H9 (cell line): ENCODE results near the gene CCL17. TPM values are rescaled to one million over a fixed set of nuclear protein-coding genes. Genes with fewer than 3 reads are reported as not detected.

Experiments
- DNase-seq: peaks from one replicate; pipeline ENCODE4 v3.0.0-alpha.2; 2017
- H2AFZ ChIP-seq: one replicate; pipeline ENCODE4 v1.6.1; 2013; ENCODE audit warnings: mild to moderate bottlenecking, low read length, control low read depth, moderate library complexity
- H2AK5ac ChIP-seq: 2 replicates; pipeline ENCODE4 v1.6.1; 2013; ENCODE audit warnings: low read length, control low read depth, mixed read lengths; ENCODE audit not compliant: insufficient read length
- H2BK120ac ChIP-seq: one replicate; pipeline ENCODE4 v1.6.1; 2013; ENCODE audit warnings: low read depth, mild to moderate bottlenecking, low read length, control low read depth, inconsistent platforms; ENCODE audit not compliant: poor library complexity, severe bottlenecking
- H2BK12ac ChIP-seq: 2 replicates; pipeline ENCODE4 v1.6.1; 2013; ENCODE audit warnings: low read length, control low read depth, mixed read lengths, low read depth; ENCODE audit not compliant: insufficient read length
- H2BK15ac ChIP-seq: 2 replicates; pipeline ENCODE4 v1.6.1; 2013; ENCODE audit warnings: low read depth, low read length, control low read depth
- H2BK20ac ChIP-seq: one replicate; pipeline ENCODE4 v1.6.1; 2013; ENCODE audit warnings: low read depth, mild to moderate bottlenecking, low read length, control low read depth, inconsistent platforms; ENCODE audit not compliant: poor library complexity, severe bottlenecking
- H2BK5ac ChIP-seq: 2 replicates; pipeline ENCODE4 v1.6.1; 2013; ENCODE audit warnings: low read length, control low read depth, mixed read lengths; ENCODE audit not compliant: insufficient read length
- H3K14ac ChIP-seq: 2 replicates; pipeline ENCODE4 v1.6.1; 2013; ENCODE audit warnings: low read length, control low read depth; ENCODE audit not compliant: insufficient read depth
- H3K18ac ChIP-seq: 2 replicates; pipeline ENCODE4 v1.6.1; 2013; ENCODE audit warnings: low read depth, mild to moderate bottlenecking, mixed read lengths, low read length, control low read depth; ENCODE audit not compliant: insufficient read length
- H3K23ac ChIP-seq: 2 replicates; pipeline ENCODE4 v1.6.1; 2013; ENCODE audit warnings: low read length, control low read depth, mixed read lengths, low read depth; ENCODE audit not compliant: insufficient read length
- H3K23me2 ChIP-seq: 2 replicates; pipeline ENCODE4 v1.6.1; 2013; ENCODE audit warnings: low read depth, mild to moderate bottlenecking, mixed read lengths, low read length, control low read depth; ENCODE audit not compliant: insufficient read length, poor library complexity, severe bottlenecking
- H3K27ac ChIP-seq: 2 replicates; pipeline ENCODE4 v1.5.1; 2013; ENCODE audit warnings: low read length, control low read depth, mixed read lengths, low read depth; ENCODE audit not compliant: insufficient read length
- H3K27me3 ChIP-seq: 2 replicates; pipeline ENCODE4 v1.6.1; 2013; ENCODE audit warnings: low read length, control low read depth, inconsistent platforms; ENCODE audit not compliant: insufficient read depth
- H3K4ac ChIP-seq: 2 replicates; pipeline ENCODE4 v1.6.1; 2013; ENCODE audit warnings: low read depth, mild to moderate bottlenecking, control low read depth, inconsistent platforms, low read length, moderate library complexity
- H3K4me1 ChIP-seq: 2 replicates; pipeline ENCODE4 v1.6.1; 2013; ENCODE audit warnings: low read length, control low read depth, inconsistent platforms; ENCODE audit not compliant: insufficient read depth
- H3K4me2 ChIP-seq: 2 replicates; pipeline ENCODE4 v1.6.1; 2013; ENCODE audit warnings: low read length, control low read depth, mixed read lengths; ENCODE audit not compliant: insufficient read length, insufficient read depth
- H3K56ac ChIP-seq: 2 replicates; pipeline ENCODE4 v1.6.1; 2013; ENCODE audit warnings: low read depth, mild to moderate bottlenecking, mixed read lengths, low read length, control low read depth; ENCODE audit not compliant: insufficient read length
- H3K79me1 ChIP-seq: 2 replicates; pipeline ENCODE4 v1.6.1; 2013; ENCODE audit warnings: low read depth, mild to moderate bottlenecking, moderate library complexity, low read length, control low read depth, inconsistent platforms; ENCODE audit not compliant: insufficient read depth, poor library complexity, severe bottlenecking
- H3K79me2 ChIP-seq: 2 replicates; pipeline ENCODE4 v1.6.1; 2013; ENCODE audit warnings: low read length, control low read depth, inconsistent platforms; ENCODE audit not compliant: insufficient read depth
- H3K9ac ChIP-seq: 2 replicates; pipeline ENCODE4 v1.6.1; 2013; ENCODE audit warnings: low read length, control low read depth, mixed read lengths; ENCODE audit not compliant: insufficient read length; ENCODE audit errors: extremely low read depth
- H3K9me3 ChIP-seq: one replicate; pipeline ENCODE4 v1.6.1; 2013; ENCODE audit warnings: low read depth, low read length, inconsistent platforms; ENCODE audit not compliant: control insufficient read depth
- H3T11ph ChIP-seq: one replicate; pipeline ENCODE4 v1.6.1; 2013; ENCODE audit warnings: mild to moderate bottlenecking, low read length, control low read depth, inconsistent platforms
- H4K20me1 ChIP-seq: one replicate; pipeline ENCODE4 v1.6.1; 2013; ENCODE audit not compliant: control insufficient read depth, insufficient read length, insufficient read depth
- H4K5ac ChIP-seq: 2 replicates; pipeline ENCODE4 v1.6.1; 2013; ENCODE audit warnings: low read depth, mild to moderate bottlenecking, mixed read lengths, low read length, control low read depth; ENCODE audit not compliant: insufficient read length
- H4K8ac ChIP-seq: replicated peaks from 2 replicates; pipeline ENCODE4 v1.6.1; 2013; ENCODE audit warnings: low read length, control low read depth, mixed read lengths, low read depth; ENCODE audit not compliant: insufficient read length
- H4K91ac ChIP-seq: 2 replicates; pipeline ENCODE4 v1.6.1; 2013; ENCODE audit warnings: low read depth, mild to moderate bottlenecking, moderate library complexity, mixed read lengths, low read length, control low read depth; ENCODE audit not compliant: insufficient read length
- H3K27ac Mint-ChIP-seq, 3 experiments: 2 replicates in 2 of 3; 3 replicates in 1 of 3; pipeline ENCODE4 v1.8.0; 2020 to 2021; ENCODE audit warnings: mixed read lengths in 3 of 3, mild to moderate bottlenecking in 1 of 3, moderate library complexity in 1 of 3
- H3K27me3 Mint-ChIP-seq: 2 replicates; pipeline ENCODE4 v1.8.0; 2021; ENCODE audit warnings: low read depth, mild to moderate bottlenecking, moderate library complexity, mixed read lengths
- H3K36me3 Mint-ChIP-seq, 3 experiments: 2 replicates in 2 of 3; 3 replicates in 1 of 3; pipeline ENCODE4 v1.8.0; 2020 to 2021; ENCODE audit warnings: low read depth in 3 of 3, mixed read lengths in 3 of 3; ENCODE audit not compliant: insufficient read depth in 1 of 3
- H3K4me1 Mint-ChIP-seq, 2 experiments: 2 replicates each; pipeline ENCODE4 v1.8.0; 2020; ENCODE audit warnings: mixed read lengths in 2 of 2
- H3K4me3 Mint-ChIP-seq, 2 experiments: 2 replicates in 1 of 2; 3 replicates in 1 of 2; pipeline ENCODE4 v1.8.0; 2020 to 2021; ENCODE audit warnings: mild to moderate bottlenecking in 2 of 2, mixed read lengths in 2 of 2, moderate library complexity in 1 of 2
- H3K9me3 Mint-ChIP-seq, 2 experiments: 2 replicates in 1 of 2; 3 replicates in 1 of 2; pipeline ENCODE4 v1.8.0; 2020; ENCODE audit warnings: mild to moderate bottlenecking in 2 of 2, mixed read lengths in 2 of 2, moderate library complexity in 1 of 2
- CTCF ChIP-seq: fragments of 200-600 bp; sonication (generic); conservative IDR thresholded peaks from 3 replicates; pipeline ENCODE4 v1.8.0; 2021; ENCODE audit warnings: antibody characterized with exemption, mild to moderate bottlenecking
- WGBS: extraction: QIAGEN DNeasy Blood & Tissue Kit; methylation state at CpG from one replicate; pipeline ENCODE4 v1.1.7; 2013; ENCODE audit warnings: missing lambda C conversion rate, low lambda C conversion rate, mixed read lengths; ENCODE audit not compliant: insufficient read length; ENCODE audit errors: extremely low coverage; 5-methylcytosine and 5-hydroxymethylcytosine counted together
- total RNA-seq: library from RNA; stranded (reverse); gene quantifications from 2 replicates; pipeline ENCODE4 v1.2.1, GENCODE V29; 2021

Gene CCL17
- total RNA-seq, 1 experiment from 2014 or later: not detected

- no peak overlapping the region for H3K4me3 Mint-ChIP-seq
Measured at GRCh38 chr16:57367116-57367752, 37.3 kb upstream of the CCL17 start.

More at GRCh38 chr16:57367116-57367752, 37.3 kb upstream of the CCL17 start:
- Histone ChIP-seq H4K20me1 (no peaks in the 10 kb centered on the region), H3K9me3 (no peaks in the 10 kb centered on the region), H3K9ac (no peak overlapping the region), H3K23ac (no peak overlapping the region), H4K5ac (no peak overlapping the region), H2BK15ac (no peak overlapping the region), H3K18ac (no peak overlapping the region), H3K4me1 (no peaks in the 10 kb centered on the region), H2BK12ac (no peak overlapping the region), H2BK5ac (no peak overlapping the region), H4K91ac (no peak overlapping the region), H3K79me2 (no peaks in the 10 kb centered on the region), H4K8ac (no peak overlapping the region), H2BK120ac (no peak overlapping the region), H3K27ac (no peak overlapping the region), H3T11ph (no peak overlapping the region), H3K4me2 (no peak overlapping the region), H3K79me1 (no peaks in the 10 kb centered on the region), H3K4ac (no peak overlapping the region), H3K14ac (peak overlapping the region; percentile 54; the same call in 1 of the 2 replicates), H2AK5ac (no peak overlapping the region), H3K23me2 (no peaks in the 10 kb centered on the region), H3K56ac (no peak overlapping the region), H2AFZ (no peak overlapping the region), H3K27me3 (no peaks in the 10 kb centered on the region), H2BK20ac (no peak overlapping the region)
- peak overlapping the region in 1 of 3 experiments; percentile 13; a peak in 1 of 7 replicates for H3K27ac Mint-ChIP-seq
- peaks cover 10% of the 10 kb centered on the region for H3K27me3 Mint-ChIP-seq
- peaks cover 0 to 3% of the 10 kb centered on the region in 2 experiments; a peak in 1 of 4 replicates for H3K4me1 Mint-ChIP-seq
- DNase-seq: no peak
- TF ChIP-seq CTCF: no peak
- no CpG with 5 or more reads among the region's 7 CpGs for WGBS
- H3K36me3 Mint-ChIP-seq: no peaks in the 10 kb centered on the region
- no peaks in the 10 kb centered on the region for H3K9me3 Mint-ChIP-seq
